K562 (cell line): ENCODE measurements around the gene WDR70. TPM values are rescaled to one million over a fixed set of nuclear protein-coding genes. Genes with fewer than 3 reads are reported as not detected.
A peak's percentile ranks its signal among the peaks of the same experiment; 100 is the strongest.

Experiments
- ATAC-seq: fragments of 200-7000 bp; cut with Tn5 transposase; 3 replicates; pipeline ENCODE4 v1.9.1; 2020; ENCODE audit warnings: moderate library complexity
- BruUV-seq: library from RNA; stranded (reverse); fragments of 400-500 nt; replicated peaks from 2 replicates; lab custom pipeline; 2021; lab: Mats Ljungman, UMichigan
- CTCF ChIA-PET: fragments of 300-600 bp; formaldehyde crosslinking; extraction: SDS; loops from one replicate; lab custom pipeline; 2021; ENCODE audit warnings: low intra/inter-chr PET ratio; lab: Yijun Ruan, JAX
- POLR2A ChIA-PET: fragments of 300-600, 350-650 bp; sonication (Branson Sonifier 250); formaldehyde crosslinking; extraction: SDS; loops from one replicate; lab custom pipeline; 2021; ENCODE audit warnings: antibody characterized with exemption, inconsistent platforms; lab: Yijun Ruan, JAX
- DNase-seq, 4 experiments: peaks; one replicate each; pipeline versions ENCODE4 v3.0.0 to v3.0.0-alpha.2; 2011 to 2018; ENCODE audit warnings: low spot score in 3 of 4, mixed read lengths in 3 of 4; ENCODE audit errors: extremely low read depth in 1 of 4
- FAIRE-seq: peaks from 2 replicates; lab custom pipeline; 2011; peaks lifted over from hg19 to GRCh38; lab: Jason Lieb, UNC
- H2AFZ ChIP-seq: 2 replicates; pipeline ENCODE4 v1.6.0; 2011; ENCODE audit warnings: low read depth, low read length, control low read depth, inconsistent platforms
- H3K27ac ChIP-seq: fragments of 200-600 bp; 3 replicates; pipeline ENCODE4 v1.8.0; 2011; ENCODE audit warnings: low read depth, mild to moderate bottlenecking, control low read depth, inconsistent platforms, low read length, moderate library complexity, mixed read lengths; ENCODE audit errors: extremely low read depth
- H3K27me3 ChIP-seq, 2 experiments: fragments of 300-600 bp in 1 of 2; 2 replicates in 1 of 2; 3 replicates in 1 of 2; pipeline versions ENCODE4 v1.6.0 to v1.8.0; 2011; ENCODE audit warnings: inconsistent platforms in 2 of 2, low read length in 2 of 2, mild to moderate bottlenecking in 1 of 2, mixed read lengths in 1 of 2, moderate library complexity in 1 of 2; ENCODE audit not compliant: control insufficient read depth in 2 of 2, insufficient read depth in 2 of 2
- H3K36me3 ChIP-seq: fragments of 300-600 bp; 3 replicates; pipeline ENCODE4 v1.8.0; 2011; ENCODE audit warnings: mild to moderate bottlenecking, low read length, inconsistent platforms; ENCODE audit not compliant: control insufficient read depth, insufficient read depth
- H3K4me1 ChIP-seq, 2 experiments: fragments of 200-600 bp in 1 of 2; replicated peaks in 1 of 2; 2 replicates in 1 of 2; 3 replicates in 1 of 2; pipeline versions ENCODE4 v1.5.1 to v1.8.0; 2011; ENCODE audit warnings: inconsistent platforms in 2 of 2, low read length in 2 of 2, mild to moderate bottlenecking in 1 of 2, mixed read lengths in 1 of 2, moderate library complexity in 1 of 2; ENCODE audit not compliant: control insufficient read depth in 2 of 2, insufficient read depth in 2 of 2
- H3K4me2 ChIP-seq: 2 replicates; pipeline ENCODE4 v1.6.1; 2011; ENCODE audit warnings: low read length, control low read depth, inconsistent platforms, mixed read lengths; ENCODE audit not compliant: insufficient read depth
- H3K4me3 ChIP-seq: fragments of 200-600 bp; sonication (generic), shearing (Covaris generic); 2 replicates; pipeline ENCODE4 v1.5.1; 2016; ENCODE audit warnings: control low read depth, inconsistent platforms
- H3K79me2 ChIP-seq: fragments of 200-600 bp; 3 replicates; pipeline ENCODE4 v1.8.0; 2011; ENCODE audit warnings: low read length, inconsistent platforms; ENCODE audit not compliant: control insufficient read depth, insufficient read depth
- H3K9ac ChIP-seq, 2 experiments: 2 replicates each; pipeline versions ENCODE4 v1.6.0 to v1.6.1; 2011; ENCODE audit warnings: low read depth in 2 of 2, low read length in 2 of 2, control low read depth in 1 of 2, inconsistent platforms in 1 of 2, mild to moderate bottlenecking in 1 of 2, mixed read lengths in 1 of 2; ENCODE audit not compliant: insufficient read depth in 1 of 2
- H3K9me1 ChIP-seq: one replicate; pipeline ENCODE4 v1.6.0; 2011; ENCODE audit warnings: inconsistent platforms, mild to moderate bottlenecking, low read length, moderate library complexity; ENCODE audit not compliant: control insufficient read depth, insufficient read depth
- H3K9me3 ChIP-seq: replicated peaks from 2 replicates; pipeline ENCODE4 v1.5.1; 2011; ENCODE audit warnings: low read depth, low read length, inconsistent platforms; ENCODE audit not compliant: control insufficient read depth, insufficient read depth
- H4K20me1 ChIP-seq: replicated peaks from 2 replicates; pipeline ENCODE4 v1.6.1; 2011; ENCODE audit warnings: low read length, inconsistent platforms, mixed read lengths; ENCODE audit not compliant: control insufficient read depth, insufficient read depth
- CEBPB ChIP-seq: fragments of 450-650 bp; IDR thresholded peaks from 2 replicates; pipeline ENCODE4 v1.6.1; 2016; ENCODE audit warnings: missing genetic modification characterization, missing compliant biosample characterization
- E4F1 ChIP-seq: fragments of 250-450 bp; sonication (Bioruptor Pico); IDR thresholded peaks from 2 replicates; pipeline ENCODE4 v1.5.0; 2021; ENCODE audit warnings: mild to moderate bottlenecking, borderline replicate concordance
- FOSL1 ChIP-seq: fragments of 200-800 bp; sonication (Bioruptor generic); conservative IDR thresholded peaks from 2 replicates; pipeline ENCODE4 v1.6.1; 2016; ENCODE audit warnings: missing genetic modification characterization, missing compliant biosample characterization
- FOXK1 ChIP-seq: sonication (generic); formaldehyde crosslinking; IDR thresholded peaks from 2 replicates; pipeline ENCODE4 v1.8.0; 2022; ENCODE audit warnings: missing genetic modification reagents, mild to moderate bottlenecking, borderline replicate concordance
- PREB ChIP-seq: sonication (generic); formaldehyde crosslinking; IDR thresholded peaks from 2 replicates; pipeline ENCODE4 v1.8.1; 2023; ENCODE audit warnings: mild to moderate bottlenecking, missing genetic modification reagents
- RBM25 ChIP-seq: fragments of 200-400 bp; formaldehyde crosslinking; IDR thresholded peaks from 2 replicates; pipeline ENCODE4 v1.6.1; 2018; ENCODE audit warnings: low read length, low read depth, moderate library complexity; ENCODE audit not compliant: severe bottlenecking
- ZBTB11 ChIP-seq, 3 experiments: fragments of 200-800 bp in 1 of 3; fragments of 250-450 bp in 1 of 3; fragments of 450-650 bp in 1 of 3; sonication (Bioruptor Pico) in 1 of 3; sonication (Bioruptor generic) in 1 of 3; formaldehyde crosslinking in 1 of 3; IDR thresholded peaks; 2 replicates each; pipeline versions ENCODE4 v1.6.1 to v1.8.0; 2016 to 2022; ENCODE audit warnings: mild to moderate bottlenecking in 2 of 3, missing genetic modification characterization in 2 of 3, missing compliant biosample characterization in 1 of 3, moderate library complexity in 1 of 3
- ZNF780A ChIP-seq: fragments of 250-450 bp; sonication (Bioruptor Pico); IDR thresholded peaks from 2 replicates; pipeline ENCODE4 v1.5.0; 2021; ENCODE audit warnings: mild to moderate bottlenecking
- WGBS: fragments of 100-300 bp; shearing (Covaris generic); methylation state at CpG from one replicate; pipeline ENCODE4 v1.1.6; 2016; ENCODE audit warnings: low coverage, mixed read lengths; ENCODE audit not compliant: insufficient coverage; ENCODE audit errors: missing lambda C conversion rate; 5-methylcytosine and 5-hydroxymethylcytosine counted together
- in situ Hi-C: fragments of 300-500 bp; cut with MboI; formaldehyde crosslinking; loops from 4 replicates; pipeline ENCODE4 v1.15.0; 2018; ENCODE audit warnings: inconsistent platforms, mixed read lengths
- intact Hi-C: fragments of 100-400 bp; cut with micrococcal nuclease; formaldehyde crosslinking; loops from 2 replicates; pipeline ENCODE4 v1.14.2; 2022
- polyA plus RNA-seq, 8 experiments: library from polyadenylated mRNA; depleted of rRNA in 4 of 8; stranded (reverse) in 5 of 8; unstranded in 3 of 8; fragments of >200 nt; fragmentation: Nextera tagmentation in 2 of 8; fragmentation: Illumina TruSeq in 1 of 8; extraction: Ambion mirVana in 2 of 8; extraction: Trizol in 1 of 8; gene quantifications; 2 replicates each; pipeline versions ENCODE4 v1.2.1 to v1.2.3, GENCODE V29; 2011 to 2014; ENCODE audit warnings: inconsistent platforms in 1 of 8, missing spikeins in 1 of 8
- total RNA-seq, 7 experiments: library from RNA; depleted of rRNA in 6 of 7; stranded (reverse); fragments of >200 nt in 6 of 7; fragmentation: Illumina TruSeq in 2 of 7; extraction: Trizol in 2 of 7; gene quantifications; 2 replicates each; pipeline versions ENCODE4 v1.2.1 to v1.2.3, GENCODE V29; 2011 to 2021; ENCODE audit warnings: low replicate concordance in 1 of 7

Gene WDR70
- total and polyA plus RNA-seq, 9 of the 15 experiments (the other 6 are each of a cell fraction or from before 2014, with no cell fraction given), result 16.8 to 46.6 (median 38.8) TPM

GRCh38 chr5:37716405-37716804 is 337.3 kb downstream of the WDR70 start:
- ATAC-seq, result no peak
- no peak for DNase-seq
- Histone ChIP-seq H3K4me2 (no peak overlapping the region), H3K79me2 (no peaks in the 10 kb centered on the region), H4K20me1 (no peaks in the 10 kb centered on the region), H3K4me1 (no peaks in the 10 kb centered on the region), H3K27ac (no peak overlapping the region), H3K27me3 (no peaks in the 10 kb centered on the region), H3K9me3 (no peaks in the 10 kb centered on the region), H3K9me1 (no peaks in the 10 kb centered on the region), H3K9ac (no peak overlapping the region), H3K4me3 (no peak overlapping the region), H3K36me3 (peaks cover 2% of the 10 kb centered on the region; the same call in 1 of the 3 replicates), H2AFZ (no peak overlapping the region)
- intact Hi-C loops (no loop called here), in situ Hi-C loops (no loop called here)
- no peak for FAIRE-seq
- 47% methylated on average over 1 of the region's 1 CpG for WGBS
- BruUV-seq, result no TSS peak
- ChIA-PET POLR2A (no interaction called here), CTCF (no interaction called here)
- TF ChIP-seq E4F1 (CRISPR knock-in tag) (no peak), RBM25 (peak; percentile 70)

- BruUV-seq, result no TSS peak
- WGBS, result 65% methylated on average over 2 of the region's 2 CpGs
- Histone ChIP-seq H3K9me1 (no peaks in the 10 kb centered on the region), H3K9me3 (no peaks in the 10 kb centered on the region), H2AFZ (no peak overlapping the region), H3K9ac (no peak overlapping the region), H3K79me2 (no peaks in the 10 kb centered on the region), H3K4me3 (no peak overlapping the region), H3K4me2 (no peak overlapping the region), H3K4me1 (no peaks in the 10 kb centered on the region), H4K20me1 (no peaks in the 10 kb centered on the region), H3K27ac (no peak overlapping the region), H3K27me3 (no peaks in the 10 kb centered on the region), H3K36me3 (peaks cover 2% of the 10 kb centered on the region; the same call in 1 of the 3 replicates)
- no peak for DNase-seq
- POLR2A ChIA-PET, result interaction anchor here (0.9 kb wide), 2 partner anchors 28 to 33 kb away, joined by 3 to 4 read pairs; no protein-coding TSS in a partner anchor
- in situ Hi-C loops (no loop called here), intact Hi-C loops (no loop called here)
- ATAC-seq, result no peak
- FAIRE-seq, result no peak
- CTCF ChIA-PET, result no interaction called here
- TF ChIP-seq FOSL1 (tag), result no peak
- no peak for TF ChIP-seq ZBTB11 (CRISPR knock-in tag; IDR thresholded peaks at IDR 0.05)
- no peak for TF ChIP-seq FOXK1 (CRISPR knock-in tag)
- no peak for TF ChIP-seq PREB (CRISPR knock-in tag)
- TF ChIP-seq ZNF780A, result no peak
- no peak for TF ChIP-seq CEBPB (tag)
These were observed 338.1 kb downstream of the WDR70 start for GRCh38 chr5:37717276-37717612.
